ENCODE measurements around the gene CNNM3. TPM values are rescaled to one million over a fixed set of nuclear protein-coding genes. Genes with fewer than 3 reads are reported as not detected.

CNNM3 gene
- total RNA-seq, 1 experiment from 2014 or later = 62.5 TPM

DNA sequence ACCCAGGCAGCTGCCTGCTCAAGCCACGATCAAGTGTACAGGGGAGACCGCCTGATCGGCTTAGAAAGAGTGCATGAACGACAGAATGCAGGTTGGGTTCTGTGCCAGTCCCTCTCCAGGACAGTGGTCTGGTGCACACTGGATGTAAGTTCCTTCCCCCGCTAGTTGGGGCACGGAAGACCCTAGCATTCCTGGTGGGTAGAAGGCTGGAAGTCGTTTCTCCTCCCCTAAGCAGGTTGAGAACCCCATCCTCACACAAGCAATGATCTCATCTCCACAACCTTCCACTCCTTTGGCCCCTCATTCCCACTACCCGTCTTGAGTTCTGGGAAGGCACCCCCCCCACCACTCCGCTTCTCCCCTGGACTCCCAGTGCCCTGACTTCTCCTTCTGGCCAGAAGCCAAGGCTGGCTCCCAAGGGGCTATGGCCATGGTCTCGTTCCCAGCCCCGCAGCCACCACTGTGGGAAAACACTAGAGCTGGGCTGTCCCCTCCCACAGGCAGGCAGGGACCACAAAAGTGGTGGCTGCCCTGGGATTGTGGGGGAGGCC is 43.1 kb downstream of the CNNM3 start:
- POLR2A ChIA-PET = interaction anchor here (1.7 to 1.8 kb wide), 2 partner anchors 7 to 9 kb away, joined by 5 to 23 read pairs; no protein-coding TSS in a partner anchor
- Mint-ChIP-seq H3K36me3 (ENCODE audit: insufficient read depth, unreplicated experiment) (peaks cover 31% of the 10 kb centered on the region), H3K4me3 (ENCODE audit: unreplicated experiment) (peak overlapping the region; percentile 68), H3K9me3 (ENCODE audit: unreplicated experiment) (no peaks in the 10 kb centered on the region), H3K27me3 (ENCODE audit: insufficient read depth, unreplicated experiment) (no peaks in the 10 kb centered on the region), H3K4me1 (ENCODE audit: low read depth, unreplicated experiment) (peaks cover 17% of the 10 kb centered on the region), H3K27ac (ENCODE audit: unreplicated experiment) (peak overlapping the region; percentile 89)
- intact Hi-C loops (cut with micrococcal nuclease; ENCODE audit: unreplicated experiment) = loop anchor here (1.0 kb wide), 1 partner anchor 92 kb away; no protein-coding TSS in a partner anchor
- DNase-seq = no peak
- Histone ChIP-seq H3K4me3 (ENCODE audit: low read depth, low read length) (no peak overlapping the region), H3K9me3 (no peaks in the 10 kb centered on the region), H3K36me3 (ENCODE audit: control insufficient read depth, insufficient read depth, low read length) (peaks cover 5% of the 10 kb centered on the region; the same call in 1 of the 2 replicates), H3K27me3 (replicated peaks; ENCODE audit: control insufficient read depth, insufficient read depth, low read length) (no peaks in the 10 kb centered on the region), H3K4me1 (peaks cover 15% of the 10 kb centered on the region)
- CTCF ChIA-PET = interaction anchor here (0.5 to 2.9 kb wide), 14 partner anchors 9 to 129 kb away, joined by 3 to 72 read pairs (median 7); no protein-coding TSS in a partner anchor
- no TSS peak for BruUV-seq (replicated peaks)
- TF ChIP-seq, protein P1, sequence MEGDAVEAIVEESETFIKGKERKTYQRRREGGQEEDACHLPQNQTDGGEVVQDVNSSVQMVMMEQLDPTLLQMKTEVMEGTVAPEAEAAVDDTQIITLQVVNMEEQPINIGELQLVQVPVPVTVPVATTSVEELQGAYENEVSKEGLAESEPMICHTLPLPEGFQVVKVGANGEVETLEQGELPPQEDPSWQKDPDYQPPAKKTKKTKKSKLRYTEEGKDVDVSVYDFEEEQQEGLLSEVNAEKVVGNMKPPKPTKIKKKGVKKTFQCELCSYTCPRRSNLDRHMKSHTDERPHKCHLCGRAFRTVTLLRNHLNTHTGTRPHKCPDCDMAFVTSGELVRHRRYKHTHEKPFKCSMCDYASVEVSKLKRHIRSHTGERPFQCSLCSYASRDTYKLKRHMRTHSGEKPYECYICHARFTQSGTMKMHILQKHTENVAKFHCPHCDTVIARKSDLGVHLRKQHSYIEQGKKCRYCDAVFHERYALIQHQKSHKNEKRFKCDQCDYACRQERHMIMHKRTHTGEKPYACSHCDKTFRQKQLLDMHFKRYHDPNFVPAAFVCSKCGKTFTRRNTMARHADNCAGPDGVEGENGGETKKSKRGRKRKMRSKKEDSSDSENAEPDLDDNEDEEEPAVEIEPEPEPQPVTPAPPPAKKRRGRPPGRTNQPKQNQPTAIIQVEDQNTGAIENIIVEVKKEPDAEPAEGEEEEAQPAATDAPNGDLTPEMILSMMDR (IDR thresholded peaks at IDR 0.05; ENCODE audit: insufficient read depth in 1 of 2, low read depth in 1 of 2, low read length in 1 of 2, severe bottlenecking in 1 of 2, unreplicated experiment in 1 of 2) = no peak

DNA sequence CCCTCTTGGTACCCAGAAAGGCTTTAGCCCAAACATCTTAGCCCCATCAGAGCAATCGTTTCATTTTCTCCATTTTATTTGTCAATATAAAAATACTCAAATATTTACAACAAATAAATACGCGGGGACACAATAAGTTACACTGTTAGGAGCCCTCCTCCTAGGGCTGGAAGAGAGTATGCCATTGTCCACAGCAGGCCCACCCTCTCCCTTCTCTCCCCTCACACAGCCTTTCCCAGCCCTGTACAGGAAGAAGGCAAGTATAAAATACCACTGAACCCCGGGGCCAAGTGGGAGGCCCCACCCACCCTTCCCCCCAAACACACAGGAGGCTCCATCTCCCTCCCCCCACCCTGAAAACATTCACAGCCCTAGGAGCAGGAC is 43.6 kb downstream of the CNNM3 start:
- DNase-seq = no peak
- Mint-ChIP-seq H3K4me3 (ENCODE audit: unreplicated experiment) (no peak overlapping the region), H3K4me1 (ENCODE audit: low read depth, unreplicated experiment) (peaks cover 17% of the 10 kb centered on the region), H3K9me3 (ENCODE audit: unreplicated experiment) (no peaks in the 10 kb centered on the region), H3K27me3 (ENCODE audit: insufficient read depth, unreplicated experiment) (no peaks in the 10 kb centered on the region), H3K36me3 (ENCODE audit: insufficient read depth, unreplicated experiment) (peaks cover 31% of the 10 kb centered on the region), H3K27ac (ENCODE audit: unreplicated experiment) (no peak overlapping the region)
- CTCF ChIA-PET = interaction anchor here (1.4 kb wide), 1 partner anchor 92 kb away, joined by 4 read pairs; no protein-coding TSS in a partner anchor
- intact Hi-C loops (cut with micrococcal nuclease; ENCODE audit: unreplicated experiment) = loop anchor here (1.0 kb wide), 1 partner anchor 92 kb away; no protein-coding TSS in a partner anchor
- Histone ChIP-seq H3K27me3 (replicated peaks; ENCODE audit: control insufficient read depth, insufficient read depth, low read length) (no peaks in the 10 kb centered on the region), H3K36me3 (ENCODE audit: control insufficient read depth, insufficient read depth, low read length) (peaks cover 6% of the 10 kb centered on the region), H3K9me3 (no peaks in the 10 kb centered on the region), H3K4me3 (ENCODE audit: low read depth, low read length) (no peak overlapping the region), H3K4me1 (peaks cover 15% of the 10 kb centered on the region)
- POLR2A ChIA-PET = no interaction called here
- BruUV-seq (replicated peaks) = no TSS peak
- TF ChIP-seq, protein P1 (IDR thresholded peaks at IDR 0.05; ENCODE audit: insufficient read depth in 1 of 2, low read depth in 1 of 2, low read length in 1 of 2, severe bottlenecking in 1 of 2, unreplicated experiment in 1 of 2) = no peak

DNA sequence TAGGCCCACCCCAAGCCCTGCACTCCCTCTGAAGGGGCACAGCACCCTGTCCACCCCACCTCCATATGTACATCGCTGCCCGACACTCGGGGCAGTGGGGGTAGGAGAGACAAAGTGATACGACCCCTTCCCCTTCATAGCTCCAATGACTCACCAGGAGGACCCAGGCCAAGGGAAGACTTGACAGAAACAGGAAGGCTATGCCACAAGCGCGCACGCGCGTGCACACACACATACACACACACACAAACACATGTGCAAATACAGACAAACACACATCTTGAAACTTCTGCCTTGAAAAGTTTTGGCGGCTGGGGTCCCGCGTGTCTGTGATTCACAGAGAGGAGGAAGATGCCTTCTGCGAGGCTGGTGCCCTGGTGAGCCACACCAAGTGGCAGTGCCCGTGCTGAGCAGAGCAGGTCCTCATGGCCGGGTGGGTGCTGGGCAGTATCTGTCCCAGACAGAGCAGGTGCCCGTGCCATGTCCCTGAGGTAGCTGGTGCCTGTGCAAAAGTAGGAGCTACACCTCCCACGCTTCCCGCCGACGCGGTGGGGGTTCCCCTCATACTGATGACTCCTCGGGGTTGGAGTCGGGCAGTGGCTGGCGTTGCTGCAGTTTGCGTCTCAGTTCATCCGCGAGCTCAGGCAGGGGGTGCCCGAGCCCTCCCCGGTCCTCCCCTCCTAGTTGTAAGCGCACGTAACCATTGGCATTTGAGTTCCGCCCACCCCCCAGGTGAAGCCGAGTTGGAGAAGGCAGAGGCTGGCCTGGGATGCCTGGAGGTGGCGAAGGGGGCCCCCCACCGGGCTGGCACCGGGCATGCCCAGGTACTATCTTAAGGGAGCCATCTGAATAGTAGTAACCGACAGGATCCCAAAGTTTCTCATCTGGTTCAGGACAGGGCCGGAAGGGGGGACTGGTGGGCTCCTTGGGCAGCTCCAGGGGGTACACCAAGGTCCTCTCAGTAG is 44.3 kb downstream of the CNNM3 start:
- no peak overlapping the region for H3K4me3 ChIP-seq (ENCODE audit: low read depth, low read length)
- H3K9me3 ChIP-seq = no peaks in the 10 kb centered on the region
- Mint-ChIP-seq H3K9me3 (ENCODE audit: unreplicated experiment) (no peaks in the 10 kb centered on the region), H3K36me3 (ENCODE audit: insufficient read depth, unreplicated experiment) (peaks cover 31% of the 10 kb centered on the region), H3K27ac (ENCODE audit: unreplicated experiment) (no peak overlapping the region), H3K4me3 (ENCODE audit: unreplicated experiment) (no peak overlapping the region), H3K4me1 (ENCODE audit: low read depth, unreplicated experiment) (peaks cover 17% of the 10 kb centered on the region), H3K27me3 (ENCODE audit: insufficient read depth, unreplicated experiment) (no peaks in the 10 kb centered on the region)
- CTCF ChIA-PET = interaction anchor here (1.4 kb wide), 1 partner anchor 91 kb away, joined by 4 read pairs; no protein-coding TSS in a partner anchor
- intact Hi-C loops (cut with micrococcal nuclease; ENCODE audit: unreplicated experiment) = no loop called here
- DNase-seq = peak in 1 of 2 experiments; percentile 36
- peaks cover 15% of the 10 kb centered on the region for H3K4me1 ChIP-seq
- no peaks in the 10 kb centered on the region for H3K27me3 ChIP-seq (replicated peaks; ENCODE audit: control insufficient read depth, insufficient read depth, low read length)
- TF ChIP-seq, protein P1 (IDR thresholded peaks at IDR 0.05; ENCODE audit: insufficient read depth in 1 of 2, low read depth in 1 of 2, low read length in 1 of 2, severe bottlenecking in 1 of 2, unreplicated experiment in 1 of 2) = no peak
- peaks cover 8% of the 10 kb centered on the region for H3K36me3 ChIP-seq (ENCODE audit: control insufficient read depth, insufficient read depth, low read length)
- no TSS peak for BruUV-seq (replicated peaks)
- POLR2A ChIA-PET = no interaction called here
